Vagina (tissue), 2 donors: ENCODE measurements around the gene AVPR2.

Source experiments
- CTCF ChIP-seq, 3 experiments: fragments of 450-650 bp in 2 of 3; fragments of 200-600 bp in 1 of 3; sonication (generic) in 1 of 3; IDR thresholded peaks; one replicate each; pipeline ENCODE4 v1.5.1; 2017 to 2019; ENCODE audit warnings: antibody characterized with exemption in 3 of 3, mild to moderate bottlenecking in 2 of 3, moderate library complexity in 2 of 3
- POLR2A ChIP-seq, 2 donors: fragments of 450-650 bp; IDR thresholded peaks; one replicate each; pipeline ENCODE4 v1.6.1; 2017; ENCODE audit warnings: antibody characterized with exemption in 2 of 2, mild to moderate bottlenecking in 2 of 2, moderate library complexity in 2 of 2

- no peak for TF ChIP-seq CTCF (IDR thresholded peaks at IDR 0.05)
- no peak for TF ChIP-seq POLR2A (IDR thresholded peaks at IDR 0.05)
Measured at GRCh38 chrX:153919281-153919680, 14.8 kb downstream of the AVPR2 start.
